Measurements from ENCODE around the gene DEDD.

Gene DEDD

DNA sequence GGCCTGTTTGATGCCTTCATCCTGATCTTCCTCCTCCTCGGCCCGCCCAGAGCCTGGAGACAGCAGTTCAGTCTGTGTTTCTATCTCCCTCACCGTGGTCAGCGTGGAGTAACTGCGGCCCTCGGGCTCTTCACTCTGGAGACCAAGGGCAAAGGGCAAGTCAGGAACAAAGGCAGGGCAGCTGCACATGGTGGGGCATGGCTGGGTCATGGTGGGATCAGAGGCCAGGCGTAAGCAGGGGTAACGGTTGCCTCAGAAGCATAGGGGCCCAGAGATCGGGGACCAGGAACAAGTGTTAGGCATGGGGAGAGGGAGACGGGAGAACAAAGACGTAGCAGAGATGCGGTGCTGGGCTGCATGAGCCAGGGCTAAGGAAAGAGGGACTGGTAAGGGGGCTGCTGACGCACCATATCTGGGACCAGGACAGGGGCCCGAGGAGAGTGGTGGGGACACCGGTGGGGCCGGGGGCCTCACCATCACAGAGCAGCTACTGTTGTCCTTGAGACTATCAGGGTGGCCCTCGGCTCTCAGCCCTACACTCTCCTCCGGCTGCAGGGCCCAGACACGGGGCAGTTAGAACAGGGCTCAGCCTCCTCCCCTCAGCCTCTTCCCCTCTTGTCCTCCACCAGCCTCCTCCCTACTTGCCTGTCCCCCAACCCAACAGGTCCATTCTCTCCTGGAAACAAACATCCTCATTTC is 59.6 kb downstream of the DEDD start:
- Histone ChIP-seq H3K36me3 (ENCODE audit: insufficient read depth, low read length) (no peaks in the 10 kb centered on the region; the same call in 1 of the 2 replicates), H3K4me1 (ENCODE audit: insufficient read depth, low read length) (peaks cover 23% of the 10 kb centered on the region), H3K4me3 (ENCODE audit: low read depth in 1 of 2, low read length in 2 of 2) (no peak overlapping the region), H3K79me2 (ENCODE audit: insufficient read depth, low read length) (peaks cover 18% of the 10 kb centered on the region), H3K9ac (ENCODE audit: low read depth, low read length) (no peak overlapping the region), H3K4me2 (ENCODE audit: insufficient read depth, low read length) (no peak overlapping the region), H2AFZ (ENCODE audit: low read depth, low read length) (no peak overlapping the region), H3K9me3 (ENCODE audit: insufficient read depth, low read length, severe bottlenecking) (no peaks in the 10 kb centered on the region), H3K27me3 (ENCODE audit: insufficient read depth, low read length, poor library complexity) (no peaks in the 10 kb centered on the region), H3K27ac (ENCODE audit: low read length) (0 out of 2 replicates have a peak overlapping the region, but pooled peaks have one; percentile 18), H4K20me1 (ENCODE audit: insufficient read depth, low read length) (peaks cover 3% of the 10 kb centered on the region)
- DNase-seq, result no peak
- ATAC-seq (ENCODE audit: insufficient read depth, low read depth), result no peak
- no peak for TF ChIP-seq EZH2 (IDR thresholded peaks at IDR 0.05; ENCODE audit: borderline replicate concordance, low read depth, low read length, severe bottlenecking)
- TF ChIP-seq, protein P1, sequence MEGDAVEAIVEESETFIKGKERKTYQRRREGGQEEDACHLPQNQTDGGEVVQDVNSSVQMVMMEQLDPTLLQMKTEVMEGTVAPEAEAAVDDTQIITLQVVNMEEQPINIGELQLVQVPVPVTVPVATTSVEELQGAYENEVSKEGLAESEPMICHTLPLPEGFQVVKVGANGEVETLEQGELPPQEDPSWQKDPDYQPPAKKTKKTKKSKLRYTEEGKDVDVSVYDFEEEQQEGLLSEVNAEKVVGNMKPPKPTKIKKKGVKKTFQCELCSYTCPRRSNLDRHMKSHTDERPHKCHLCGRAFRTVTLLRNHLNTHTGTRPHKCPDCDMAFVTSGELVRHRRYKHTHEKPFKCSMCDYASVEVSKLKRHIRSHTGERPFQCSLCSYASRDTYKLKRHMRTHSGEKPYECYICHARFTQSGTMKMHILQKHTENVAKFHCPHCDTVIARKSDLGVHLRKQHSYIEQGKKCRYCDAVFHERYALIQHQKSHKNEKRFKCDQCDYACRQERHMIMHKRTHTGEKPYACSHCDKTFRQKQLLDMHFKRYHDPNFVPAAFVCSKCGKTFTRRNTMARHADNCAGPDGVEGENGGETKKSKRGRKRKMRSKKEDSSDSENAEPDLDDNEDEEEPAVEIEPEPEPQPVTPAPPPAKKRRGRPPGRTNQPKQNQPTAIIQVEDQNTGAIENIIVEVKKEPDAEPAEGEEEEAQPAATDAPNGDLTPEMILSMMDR (IDR thresholded peaks at IDR 0.05; ENCODE audit: borderline replicate concordance, extremely low read depth, low read length, poor library complexity, severe bottlenecking), result no peak

DNA sequence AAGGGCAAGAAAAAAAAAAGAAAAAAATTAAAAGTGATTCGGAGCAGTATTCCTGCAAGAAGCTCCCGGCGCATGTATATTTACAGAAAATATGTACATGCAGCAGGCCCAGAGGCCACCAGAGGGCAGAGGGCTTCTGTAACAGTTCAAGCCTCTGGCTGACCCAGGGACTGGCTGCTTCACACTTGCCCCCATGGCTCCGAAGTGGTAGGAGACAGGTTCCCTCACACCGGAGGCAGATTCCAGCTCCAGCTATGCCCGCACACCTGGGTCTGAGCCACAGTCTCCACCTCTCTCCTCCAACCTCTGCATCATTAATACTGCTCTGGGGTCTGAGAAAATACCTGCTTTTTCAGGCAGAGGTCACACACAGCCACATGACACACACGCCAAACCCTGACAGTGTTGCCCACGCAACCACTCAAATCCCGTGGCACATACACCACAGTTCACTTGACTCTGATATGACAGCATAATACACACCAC is 60.5 kb downstream of the DEDD start:
- Histone ChIP-seq H3K79me2 (ENCODE audit: insufficient read depth, low read length) (peaks cover 27% of the 10 kb centered on the region), H3K4me1 (ENCODE audit: insufficient read depth, low read length) (peaks cover 32% of the 10 kb centered on the region), H3K27me3 (ENCODE audit: insufficient read depth, low read length, poor library complexity) (no peaks in the 10 kb centered on the region), H3K4me2 (ENCODE audit: insufficient read depth, low read length) (no peak overlapping the region), H3K27ac (ENCODE audit: low read length) (no peak overlapping the region), H3K9ac (ENCODE audit: low read depth, low read length) (no peak overlapping the region), H3K4me3 (ENCODE audit: low read depth in 1 of 2, low read length in 2 of 2) (no peak overlapping the region), H4K20me1 (ENCODE audit: insufficient read depth, low read length) (peaks cover 9% of the 10 kb centered on the region), H2AFZ (ENCODE audit: low read depth, low read length) (no peak overlapping the region), H3K9me3 (ENCODE audit: insufficient read depth, low read length, severe bottlenecking) (no peaks in the 10 kb centered on the region), H3K36me3 (ENCODE audit: insufficient read depth, low read length) (peaks cover 1% of the 10 kb centered on the region)
- DNase-seq (peak; percentile 38), ATAC-seq (ENCODE audit: insufficient read depth, low read depth) (no peak)
- TF ChIP-seq, protein P1 (IDR thresholded peaks at IDR 0.05; ENCODE audit: borderline replicate concordance, extremely low read depth, low read length, poor library complexity, severe bottlenecking), result peak; percentile 58
- no peak for TF ChIP-seq EZH2 (IDR thresholded peaks at IDR 0.05; ENCODE audit: borderline replicate concordance, low read depth, low read length, severe bottlenecking)
